Lung (tissue), 12 donors: ENCODE data around the gene GTPBP3. TPM values are rescaled to one million over a fixed set of nuclear protein-coding genes. Genes with fewer than 3 reads are reported as not detected.

Experiments
- ATAC-seq: fragments of 200-7000 bp; cut with Tn5 transposase; one replicate; pipeline ENCODE4 v1.9.1; 2020; ENCODE audit warnings: moderate number of reproducible peaks; ENCODE audit not compliant: insufficient read depth, low FRiP score
- DNase-seq, 3 donors: peaks; one replicate each; pipeline ENCODE4 v3.0.0-alpha.2; 2013 to 2017
- H3K27ac ChIP-seq, 2 donors: one replicate each; pipeline ENCODE4 v1.5.1; 2013; ENCODE audit warnings: mild to moderate bottlenecking in 2 of 2, moderate library complexity in 2 of 2, control low read depth in 1 of 2, inconsistent platforms in 1 of 2, low read depth in 1 of 2, low read length in 1 of 2
- H3K27me3 ChIP-seq, 3 donors: one replicate each; pipeline ENCODE4 v1.5.1; 2013; ENCODE audit warnings: low read length in 2 of 3; ENCODE audit not compliant: control insufficient read depth in 3 of 3, insufficient read depth in 3 of 3
- H3K36me3 ChIP-seq, 4 donors: one replicate each; pipeline ENCODE4 v1.5.1; 2013; ENCODE audit warnings: low read length in 4 of 4, mild to moderate bottlenecking in 1 of 4, moderate library complexity in 1 of 4; ENCODE audit not compliant: control insufficient read depth in 4 of 4, insufficient read depth in 4 of 4
- H3K4me1 ChIP-seq, 5 donors: one replicate each; pipeline ENCODE4 v1.5.1; 2013; ENCODE audit warnings: low read length in 5 of 5, mild to moderate bottlenecking in 2 of 5, moderate library complexity in 1 of 5; ENCODE audit not compliant: control insufficient read depth in 5 of 5, insufficient read depth in 5 of 5
- H3K4me3 ChIP-seq: one replicate; pipeline ENCODE4 v1.5.1; 2013; ENCODE audit warnings: mild to moderate bottlenecking, control low read depth, moderate library complexity
- H3K9ac ChIP-seq, 2 donors: one replicate each; pipeline ENCODE4 v1.5.1; 2013; ENCODE audit warnings: low read length in 2 of 2, control low read depth in 1 of 2; ENCODE audit not compliant: insufficient read depth in 1 of 2
- H3K9me3 ChIP-seq, 4 donors: one replicate each; pipeline ENCODE4 v1.5.1; 2013; ENCODE audit warnings: low read length in 3 of 4, mild to moderate bottlenecking in 1 of 4, moderate library complexity in 1 of 4; ENCODE audit not compliant: control insufficient read depth in 4 of 4, insufficient read depth in 3 of 4
- WGBS, 2 donors: extraction: QIAGEN DNeasy Blood & Tissue Kit; methylation state at CpG; one replicate each; pipeline ENCODE4 v1.1.7; 2013; 5-methylcytosine and 5-hydroxymethylcytosine counted together
- polyA plus RNA-seq, 2 donors: library from polyadenylated mRNA; stranded (reverse); fragments of 200-250 nt; gene quantifications; one replicate each; pipeline ENCODE4 v1.2.1, GENCODE V29; 2013
- total RNA-seq, 2 donors: library from RNA; depleted of rRNA in 1 of 2; stranded (reverse); fragments of >200 nt in 1 of 2; gene quantifications; one replicate each; pipeline ENCODE4 v1.2.1, GENCODE V29; 2014 to 2021
- TF ChIP-seq, protein P1 (sequence below): IDR thresholded peaks from 2 replicates; pipeline ENCODE4 v1.5.1; 2012; ENCODE audit warnings: mild to moderate bottlenecking; ENCODE audit errors: control extremely low read depth, extremely low read depth
- donor health status: control.
- donor health status: control.
- donor health status: Bipolar disorder and iron deficiency.
- donor health status: healthy.
- donor health status: DM: yes; HTN: yes; CAD: no.

The GTPBP3 gene
- total and polyA plus RNA-seq, 4 donors: 13.3 to 24.1 (median 18.2) TPM

GRCh38 chr19:17390665-17391370, 53.5 kb downstream of the GTPBP3 start:
- H3K4me1 ChIP-seq: peaks cover 2 to 14% (median 3%) of the 10 kb centered on the region in 5 donors
- peak overlapping the region; percentile 29 for H3K4me3 ChIP-seq
- TF ChIP-seq, protein P1, sequence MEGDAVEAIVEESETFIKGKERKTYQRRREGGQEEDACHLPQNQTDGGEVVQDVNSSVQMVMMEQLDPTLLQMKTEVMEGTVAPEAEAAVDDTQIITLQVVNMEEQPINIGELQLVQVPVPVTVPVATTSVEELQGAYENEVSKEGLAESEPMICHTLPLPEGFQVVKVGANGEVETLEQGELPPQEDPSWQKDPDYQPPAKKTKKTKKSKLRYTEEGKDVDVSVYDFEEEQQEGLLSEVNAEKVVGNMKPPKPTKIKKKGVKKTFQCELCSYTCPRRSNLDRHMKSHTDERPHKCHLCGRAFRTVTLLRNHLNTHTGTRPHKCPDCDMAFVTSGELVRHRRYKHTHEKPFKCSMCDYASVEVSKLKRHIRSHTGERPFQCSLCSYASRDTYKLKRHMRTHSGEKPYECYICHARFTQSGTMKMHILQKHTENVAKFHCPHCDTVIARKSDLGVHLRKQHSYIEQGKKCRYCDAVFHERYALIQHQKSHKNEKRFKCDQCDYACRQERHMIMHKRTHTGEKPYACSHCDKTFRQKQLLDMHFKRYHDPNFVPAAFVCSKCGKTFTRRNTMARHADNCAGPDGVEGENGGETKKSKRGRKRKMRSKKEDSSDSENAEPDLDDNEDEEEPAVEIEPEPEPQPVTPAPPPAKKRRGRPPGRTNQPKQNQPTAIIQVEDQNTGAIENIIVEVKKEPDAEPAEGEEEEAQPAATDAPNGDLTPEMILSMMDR: peak; percentile 82
- peak overlapping the region in 1 of 2 donors; percentile 49 for H3K27ac ChIP-seq
- H3K9ac ChIP-seq: no peak overlapping the region
- H3K9me3 ChIP-seq: peaks cover 0 to 6% (median 0%) of the 10 kb centered on the region in 4 donors
- no peaks in the 10 kb centered on the region for H3K36me3 ChIP-seq
- ATAC-seq (peak; percentile 98), DNase-seq (peak; percentile 96 to 98 (median 96))
- peaks cover 0 to 10% (median 9%) of the 10 kb centered on the region in 3 donors for H3K27me3 ChIP-seq
- WGBS, 2 donors: 0 to 1% methylated on average over 49 to 50 of the region's 50 CpGs

DNA sequence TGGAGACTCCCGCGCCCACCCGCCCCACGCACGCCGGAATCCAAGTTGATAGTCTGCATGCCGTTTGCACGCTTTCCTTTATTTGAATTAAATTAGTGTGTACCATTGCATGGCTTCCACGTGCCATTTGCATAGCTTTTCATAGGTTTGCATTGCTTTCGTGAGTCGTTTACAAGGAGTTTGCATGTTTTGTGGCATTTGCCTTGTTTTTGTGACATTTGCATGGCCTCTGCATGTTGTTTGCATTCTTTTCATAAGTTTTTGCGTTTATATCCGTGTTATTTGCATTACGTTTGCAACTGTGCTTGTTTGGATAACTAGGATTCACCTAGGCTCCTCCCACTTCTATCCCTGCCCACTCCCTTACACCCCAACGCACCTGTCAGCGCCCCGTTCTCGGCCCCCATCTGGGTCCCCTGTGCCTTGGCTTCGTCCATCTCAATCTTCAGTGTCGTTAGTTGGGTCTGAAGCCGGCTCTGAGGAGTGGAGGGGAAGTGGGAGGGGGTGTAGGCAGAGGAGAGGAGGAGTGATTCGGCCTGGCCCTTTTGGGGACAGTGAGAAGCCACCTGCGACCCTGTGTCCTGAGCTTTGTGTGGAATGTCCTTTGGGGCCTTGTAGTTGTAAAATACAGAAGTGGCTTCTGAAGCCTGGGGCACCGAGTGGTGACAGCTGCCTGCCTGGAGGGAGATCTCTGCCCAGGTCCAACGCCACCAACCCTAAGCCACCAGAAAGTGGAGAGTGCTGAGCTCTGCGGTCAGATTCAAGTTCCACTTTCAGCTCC, 54.2 kb downstream of the GTPBP3 start:
- WGBS, 2 donors: 6 to 9% methylated on average over 26 of the region's 26 CpGs
- DNase-seq (no peak), ATAC-seq (no peak)
- Histone ChIP-seq H3K4me3 (no peak overlapping the region), H3K9me3 (peaks cover 0 to 6% (median 0%) of the 10 kb centered on the region in 4 donors), H3K27me3 (peaks cover 0 to 10% (median 9%) of the 10 kb centered on the region in 3 donors), H3K27ac (no peak overlapping the region), H3K4me1 (peaks cover 2 to 14% (median 3%) of the 10 kb centered on the region in 5 donors), H3K9ac (no peak overlapping the region), H3K36me3 (no peaks in the 10 kb centered on the region)
- TF ChIP-seq, protein P1: no peak

Other genes starting within 250 kb of the GTPBP3 start
- gene USE1, start 122.2 kb upstream of the GTPBP3 start, total RNA-seq: 10 to 100 TPM; 22.0 to 33.5 TPM
- gene USE1, start 122.2 kb upstream of the GTPBP3 start, polyA plus RNA-seq: 10 to 100 TPM; 36.2 to 60.1 TPM
- gene OCEL1, start 111.3 kb upstream of the GTPBP3 start, total RNA-seq: 10 to 100 TPM in 1 of 2 donors, 1 to 10 TPM in 1; 9.1 to 39.5 TPM
- gene OCEL1, start 111.3 kb upstream of the GTPBP3 start, polyA plus RNA-seq: 10 to 100 TPM; 19.4 to 31.1 TPM
- 10 to 100 TPM; 26.1 to 65.5 TPM for gene NR2F6, start 91.6 kb upstream of the GTPBP3 start, total RNA-seq
- 10 to 100 TPM; 26.8 to 28.0 TPM for gene NR2F6, start 91.6 kb upstream of the GTPBP3 start, polyA plus RNA-seq
- gene USHBP1, start 72.8 kb upstream of the GTPBP3 start, total RNA-seq: 10 to 100 TPM; 11.8 to 12.3 TPM
- gene USHBP1, start 72.8 kb upstream of the GTPBP3 start, polyA plus RNA-seq: 10 to 100 TPM in 1 of 2 donors, 1 to 10 TPM in 1; 6.2 to 11.4 TPM
- 10 to 100 TPM; 52.4 to 75.1 TPM for gene BABAM1, start 70.1 kb upstream of the GTPBP3 start, total RNA-seq
- 10 to 100 TPM; 61.8 to 65.1 TPM for gene BABAM1, start 70.1 kb upstream of the GTPBP3 start, polyA plus RNA-seq
- 1 to 10 TPM in 1 of 2 donors, under 1 TPM in 1; 0.95 to 1.6 TPM for gene ANKLE1, start 55.7 kb upstream of the GTPBP3 start, total RNA-seq
- gene ANKLE1, start 55.7 kb upstream of the GTPBP3 start, polyA plus RNA-seq: 1 to 10 TPM in 1 of 2 donors, under 1 TPM in 1; 0.43 to 1.1 TPM
- 10 to 100 TPM; 12.8 to 23.0 TPM for gene ABHD8, start 34.1 kb upstream of the GTPBP3 start, total RNA-seq
- gene ABHD8, start 34.1 kb upstream of the GTPBP3 start, polyA plus RNA-seq: 10 to 100 TPM; 14.9 to 15.4 TPM
- gene MRPL34, start 31.7 kb upstream of the GTPBP3 start, total RNA-seq: 10 to 100 TPM; 22.3 to 85.7 TPM
- gene MRPL34, start 31.7 kb upstream of the GTPBP3 start, polyA plus RNA-seq: 100 to 1,000 TPM; 101 to 137 TPM
- gene DDA1, start 28.0 kb upstream of the GTPBP3 start, total RNA-seq: 10 to 100 TPM; 16.1 to 40.7 TPM
- 10 to 100 TPM; 60.2 to 66.5 TPM for gene DDA1, start 28.0 kb upstream of the GTPBP3 start, polyA plus RNA-seq
- 10 to 100 TPM in 1 of 2 donors, 1 to 10 TPM in 1; 7.1 to 22.5 TPM for gene ANO8, start 2.7 kb upstream of the GTPBP3 start, total RNA-seq
- 1 to 10 TPM; 7.1 to 8.8 TPM for gene ANO8, start 2.7 kb upstream of the GTPBP3 start, polyA plus RNA-seq
- gene PLVAP, start 39.8 kb downstream of the GTPBP3 start, total RNA-seq: 10 to 100 TPM in 1 of 2 donors, 1 to 10 TPM in 1; 6.4 to 29.1 TPM
- 10 to 100 TPM; 22.6 to 55.0 TPM for gene PLVAP, start 39.8 kb downstream of the GTPBP3 start, polyA plus RNA-seq
- under 1 TPM in 1 of 2 donors, not detected in 1; 0.74 TPM for gene CCDC194, start 56.6 kb downstream of the GTPBP3 start, total RNA-seq
- gene CCDC194, start 56.6 kb downstream of the GTPBP3 start, polyA plus RNA-seq: under 1 TPM; 0.13 to 0.37 TPM
- 10 to 100 TPM; 49.8 to 71.3 TPM for gene BST2, start 68.1 kb downstream of the GTPBP3 start, total RNA-seq
- gene BST2, start 68.1 kb downstream of the GTPBP3 start, polyA plus RNA-seq: 100 to 1,000 TPM in 1 of 2 donors, 10 to 100 TPM in 1; 48.2 to 179 TPM
- 10 to 100 TPM; 28.5 to 66.9 TPM for gene MVB12A, start 82.5 kb downstream of the GTPBP3 start, total RNA-seq
- gene MVB12A, start 82.5 kb downstream of the GTPBP3 start, polyA plus RNA-seq: 10 to 100 TPM; 59.6 to 62.1 TPM
- under 1 TPM; 0.12 to 0.57 TPM for gene TMEM221, start 111.1 kb downstream of the GTPBP3 start, total RNA-seq
- under 1 TPM; 0.06 to 0.08 TPM for gene TMEM221, start 111.1 kb downstream of the GTPBP3 start, polyA plus RNA-seq
- not detected for gene NXNL1, start 123.4 kb downstream of the GTPBP3 start, total RNA-seq
- gene NXNL1, start 123.4 kb downstream of the GTPBP3 start, polyA plus RNA-seq: not detected
- 10 to 100 TPM; 25.4 to 26.9 TPM for gene SLC27A1, start 133.0 kb downstream of the GTPBP3 start, total RNA-seq
- gene SLC27A1, start 133.0 kb downstream of the GTPBP3 start, polyA plus RNA-seq: 10 to 100 TPM; 12.2 to 15.8 TPM
- gene PGLS, start 174.1 kb downstream of the GTPBP3 start, total RNA-seq: 100 to 1,000 TPM in 1 of 2 donors, 10 to 100 TPM in 1; 63.2 to 109 TPM
- gene PGLS, start 174.1 kb downstream of the GTPBP3 start, polyA plus RNA-seq: 100 to 1,000 TPM; 107 to 122 TPM
- gene COLGALT1, start 218.1 kb downstream of the GTPBP3 start, total RNA-seq: 100 to 1,000 TPM in 1 of 2 donors, 10 to 100 TPM in 1; 39.9 to 129 TPM
- 100 to 1,000 TPM in 1 of 2 donors, 10 to 100 TPM in 1; 63.3 to 107 TPM for gene COLGALT1, start 218.1 kb downstream of the GTPBP3 start, polyA plus RNA-seq